IPS-20b (cell line): Measurements from ENCODE around the gene RBM47.
"Not testable (repeated sequence)": the region's sequence is repeated elsewhere in the genome, so short reads cannot be mapped to it uniquely, and the experiment has no call there.

Source experiments
- H3K27ac ChIP-seq: one replicate; pipeline ENCODE4 v1.5.1; 2013; ENCODE audit warnings: low read length
- H3K27me3 ChIP-seq: 2 replicates; pipeline ENCODE4 v1.6.1; 2013; ENCODE audit warnings: mild to moderate bottlenecking, low read length, inconsistent platforms; ENCODE audit not compliant: insufficient read depth
- H3K36me3 ChIP-seq: 2 replicates; pipeline ENCODE4 v1.6.1; 2013; ENCODE audit warnings: low read depth, mild to moderate bottlenecking, inconsistent platforms, low read length, moderate library complexity; ENCODE audit not compliant: insufficient read depth
- H3K4me1 ChIP-seq: 2 replicates; pipeline ENCODE4 v1.6.1; 2013; ENCODE audit warnings: mild to moderate bottlenecking, control low read depth, inconsistent platforms, low read length, moderate library complexity; ENCODE audit not compliant: insufficient read depth
- H3K4me3 ChIP-seq: 2 replicates; pipeline ENCODE4 v1.5.1; 2013; ENCODE audit warnings: mild to moderate bottlenecking, low read length, inconsistent platforms
- H3K9ac ChIP-seq: 2 replicates; pipeline ENCODE4 v1.6.1; 2013; ENCODE audit warnings: low read depth, mild to moderate bottlenecking, inconsistent platforms, low read length, moderate library complexity
- H3K9me3 ChIP-seq: 2 replicates; pipeline ENCODE4 v1.6.1; 2013; ENCODE audit warnings: mild to moderate bottlenecking, low read depth, low read length, inconsistent platforms; ENCODE audit not compliant: insufficient read depth

RBM47 gene

DNA sequence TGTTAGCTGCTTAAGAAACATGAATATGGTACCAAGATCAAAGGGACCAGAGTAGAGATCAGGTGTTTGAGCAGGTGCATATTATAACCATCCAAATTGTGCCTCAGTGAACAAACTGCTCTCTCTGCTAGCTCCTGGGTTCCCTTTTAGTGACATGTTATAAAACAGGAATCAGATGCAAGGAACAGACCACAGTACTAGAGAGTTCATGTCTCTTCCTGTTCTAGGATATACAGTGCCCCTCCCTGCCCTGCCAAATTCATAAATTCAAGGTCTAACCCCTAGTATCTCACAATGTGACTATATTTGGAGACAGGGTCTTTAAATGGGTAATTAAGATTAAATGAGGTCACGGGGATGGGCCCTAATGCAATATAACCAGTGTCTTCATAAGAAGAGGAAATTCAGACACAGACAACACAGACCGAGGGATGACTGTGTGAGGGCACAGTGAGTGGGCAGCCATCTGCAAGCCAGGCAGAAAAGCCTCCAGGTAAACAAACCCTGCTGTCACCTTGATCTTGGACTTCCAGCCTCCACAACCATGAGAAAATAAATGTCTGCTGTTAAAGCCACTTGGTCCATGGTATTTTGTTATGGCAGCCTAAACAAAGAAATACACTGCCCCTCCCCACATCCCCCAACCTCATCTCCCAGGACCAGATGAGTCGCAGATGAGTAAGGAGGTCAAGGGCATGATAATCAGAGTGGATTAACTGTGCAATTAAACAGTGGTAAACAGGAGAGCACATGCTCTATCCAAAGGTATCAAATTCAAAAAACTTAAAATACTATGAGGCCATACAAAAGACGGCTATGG is 82.5 kb downstream of the RBM47 start:
- Histone ChIP-seq H3K36me3 (peaks cover 34% of the 10 kb centered on the region), H3K4me3 (no peak overlapping the region), H3K27ac (no peak overlapping the region)

DNA sequence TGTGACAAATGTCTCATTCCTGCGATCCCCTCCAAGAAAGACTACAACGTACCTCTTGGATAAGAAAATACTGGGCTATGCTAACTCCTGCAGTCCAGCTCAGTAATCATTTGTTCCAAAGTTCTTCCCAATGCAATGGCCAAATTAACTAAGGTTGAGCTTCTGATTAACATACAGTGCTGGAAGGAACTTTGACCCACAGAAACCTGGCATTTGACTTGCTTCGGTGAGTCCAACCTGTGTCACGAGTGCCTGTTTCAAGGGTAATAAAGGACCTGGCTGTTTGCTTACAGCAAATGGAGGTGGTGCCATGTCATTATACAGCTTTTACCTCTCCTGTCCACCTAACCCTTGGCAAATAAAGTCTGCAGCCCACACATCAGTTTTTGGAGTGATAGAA is 83.2 kb downstream of the RBM47 start:
- no peak overlapping the region for H3K9ac ChIP-seq
- H3K4me1 ChIP-seq = no peaks in the 10 kb centered on the region; the same call in 1 of the 2 replicates
- no peak overlapping the region for H3K27ac ChIP-seq
- no peaks in the 10 kb centered on the region for H3K9me3 ChIP-seq
- H3K4me3 ChIP-seq = no peak overlapping the region
- no peaks in the 10 kb centered on the region for H3K27me3 ChIP-seq
- peaks cover 41% of the 10 kb centered on the region for H3K36me3 ChIP-seq

More for the DNA sequence above, 82.5 kb downstream of the RBM47 start:
- Histone ChIP-seq H3K9ac (no peak overlapping the region), H3K4me1 (no peaks in the 10 kb centered on the region; the same call in 1 of the 2 replicates), H3K9me3 (no peaks in the 10 kb centered on the region), H3K27me3 (no peaks in the 10 kb centered on the region)

DNA sequence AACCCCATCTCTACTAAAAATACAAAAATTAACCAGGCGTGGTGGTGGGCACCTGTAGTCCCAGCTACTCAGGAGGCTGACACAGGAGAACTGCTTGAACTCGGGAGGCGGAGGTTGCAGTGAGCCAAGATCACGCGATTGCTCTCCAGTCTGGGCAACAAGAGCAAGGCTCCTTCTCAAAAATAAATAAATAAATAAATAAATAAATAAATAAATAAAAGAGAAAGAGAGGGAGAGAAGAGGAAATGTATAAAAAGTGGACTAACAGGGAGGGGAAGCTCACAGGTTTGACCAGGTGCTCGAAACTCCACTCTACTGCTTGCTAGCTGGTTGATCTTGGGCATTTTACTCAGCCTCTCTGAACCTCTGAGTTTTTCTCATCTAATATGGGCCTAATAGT is 84.2 kb downstream of the RBM47 start:
- H3K36me3 ChIP-seq = peaks cover 47% of the 10 kb centered on the region
- H3K9ac ChIP-seq, H3K9me3 ChIP-seq, H3K27me3 ChIP-seq, H3K4me3 ChIP-seq, H3K4me1 ChIP-seq, H3K27ac ChIP-seq: not testable (repeated sequence)

DNA sequence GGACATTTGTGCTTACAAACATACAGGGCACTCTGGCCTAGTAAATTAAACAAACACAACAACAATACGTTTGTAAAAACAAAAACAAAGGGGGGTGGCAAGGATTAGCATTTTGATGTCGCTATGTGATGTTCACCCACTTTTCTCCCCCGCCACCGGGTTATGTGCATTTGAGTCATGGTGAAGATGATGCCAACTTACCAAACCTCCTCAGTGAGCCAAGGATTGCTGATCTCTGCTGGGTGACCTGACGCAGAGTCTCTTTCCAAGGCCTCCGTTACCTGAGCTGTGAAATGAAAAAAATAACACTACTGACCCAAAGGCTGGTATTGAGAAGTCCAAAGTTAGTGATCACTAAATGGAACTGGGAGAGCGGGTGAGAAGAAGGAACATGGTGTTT is 85.4 kb downstream of the RBM47 start:
- H3K4me1 ChIP-seq = no peaks in the 10 kb centered on the region; the same call in 1 of the 2 replicates
- no peak overlapping the region for H3K9ac ChIP-seq
- H3K9me3 ChIP-seq = no peaks in the 10 kb centered on the region
- no peak overlapping the region for H3K27ac ChIP-seq
- peaks cover 49% of the 10 kb centered on the region for H3K36me3 ChIP-seq
- H3K27me3 ChIP-seq = no peaks in the 10 kb centered on the region
- no peak overlapping the region for H3K4me3 ChIP-seq

DNA sequence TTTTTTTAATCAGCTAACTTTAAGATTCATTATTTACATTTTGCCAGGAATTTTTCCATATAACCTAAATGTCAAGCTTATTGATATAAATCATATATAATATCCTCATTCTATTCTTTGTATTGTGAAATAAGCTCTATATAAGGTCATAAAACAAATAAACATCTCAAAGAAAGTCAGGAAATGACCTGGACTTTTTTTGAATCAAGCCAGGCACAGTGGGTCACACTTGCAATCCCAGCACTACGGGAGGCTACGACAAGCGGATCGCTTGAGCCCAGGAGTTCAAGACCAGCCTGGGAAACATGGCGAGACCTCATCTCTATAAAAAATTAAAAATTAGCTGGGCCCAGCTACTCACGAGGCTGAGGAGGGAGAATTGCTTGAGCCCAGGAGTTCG is 88.9 kb downstream of the RBM47 start:
- no peaks in the 10 kb centered on the region for H3K27me3 ChIP-seq
- no peak overlapping the region for H3K4me3 ChIP-seq
- H3K9ac ChIP-seq = no peak overlapping the region
- H3K27ac ChIP-seq = no peak overlapping the region
- H3K9me3 ChIP-seq = no peaks in the 10 kb centered on the region
- no peaks in the 10 kb centered on the region; the same call in 1 of the 2 replicates for H3K4me1 ChIP-seq
- peaks cover 62% of the 10 kb centered on the region for H3K36me3 ChIP-seq

DNA sequence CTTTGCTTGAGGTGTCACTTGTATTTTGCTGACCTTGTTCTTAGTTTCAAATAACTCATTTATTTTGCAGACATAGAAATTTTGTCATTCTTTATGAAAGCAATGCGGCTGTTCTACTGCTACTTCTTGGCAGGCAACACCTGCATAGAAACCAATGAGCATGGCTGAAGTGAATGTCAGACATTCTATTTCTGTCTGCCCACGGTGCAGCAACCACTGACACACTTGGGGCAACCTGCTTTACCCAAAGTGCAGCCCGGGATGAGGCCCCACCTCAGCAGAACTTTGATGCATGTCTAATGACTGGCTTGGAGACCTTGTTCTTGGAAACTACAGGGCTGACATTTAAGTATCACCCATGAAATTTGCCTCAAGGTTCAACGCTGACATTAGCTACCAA is 93.6 kb downstream of the RBM47 start:
- peaks cover 27% of the 10 kb centered on the region; the same call in 1 of the 2 replicates for H3K36me3 ChIP-seq
- no peaks in the 10 kb centered on the region for H3K27me3 ChIP-seq
- no peak overlapping the region for H3K9ac ChIP-seq
- no peak overlapping the region for H3K27ac ChIP-seq
- H3K4me1 ChIP-seq = no peaks in the 10 kb centered on the region
- no peak overlapping the region for H3K4me3 ChIP-seq
- no peaks in the 10 kb centered on the region for H3K9me3 ChIP-seq

DNA sequence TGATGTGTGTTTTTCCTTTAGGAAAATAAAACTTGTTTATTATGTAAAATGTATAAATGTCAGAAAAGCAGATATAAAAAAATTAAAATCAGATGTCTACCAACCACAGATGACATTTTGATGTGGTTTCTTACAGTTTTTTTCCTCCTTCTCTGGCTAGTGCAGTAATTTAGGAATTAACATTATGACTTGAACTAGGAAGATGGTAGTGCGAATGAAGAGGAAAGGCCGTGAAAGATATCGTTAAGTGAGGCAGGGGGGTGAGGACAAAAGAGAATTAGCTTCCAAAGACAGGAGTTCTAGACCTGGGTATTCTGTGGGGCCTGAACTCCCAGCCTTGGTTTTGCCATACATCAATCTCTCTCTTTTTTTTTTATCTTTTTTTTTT is 98.0 kb downstream of the RBM47 start:
- Histone ChIP-seq H3K9ac (no peak overlapping the region), H3K4me3 (no peak overlapping the region), H3K27ac (no peak overlapping the region)

DNA sequence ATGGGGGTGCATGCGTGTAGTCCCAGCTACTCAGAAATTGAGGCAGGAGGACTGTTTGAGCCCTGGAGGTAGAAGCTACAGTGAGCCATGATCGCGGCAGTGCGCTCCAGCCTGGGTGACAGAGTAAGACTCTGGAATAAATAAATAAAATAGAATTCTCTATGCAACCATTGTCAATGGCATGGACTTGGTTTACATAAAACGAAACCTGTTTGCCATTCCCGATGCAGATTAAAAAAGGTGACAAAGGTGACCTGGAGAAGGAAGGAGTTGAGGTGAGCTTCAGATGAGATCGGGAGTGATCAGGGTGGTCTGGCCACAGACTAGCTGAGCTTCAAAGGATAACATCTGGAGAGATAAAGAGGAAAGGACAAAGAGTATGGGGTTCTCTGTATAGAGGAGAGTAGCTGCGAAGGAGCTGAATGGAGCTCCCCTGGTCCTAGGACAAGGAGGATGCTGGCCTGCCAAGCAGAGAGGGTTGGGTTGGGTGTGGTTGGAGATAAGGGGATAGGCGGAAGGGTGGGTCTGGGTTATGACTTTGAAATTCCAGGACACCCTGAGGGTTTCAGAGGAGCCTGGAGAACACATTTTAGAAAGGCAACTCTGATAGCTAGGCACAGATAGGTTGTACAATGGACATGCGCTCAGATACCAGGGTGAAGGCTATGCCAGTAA is 98.6 kb downstream of the RBM47 start:
- H3K4me1 ChIP-seq = 0 out of 2 replicates have a peak, but pooled peaks cover 1% of the 10 kb centered on the region
- no peaks in the 10 kb centered on the region for H3K27me3 ChIP-seq
- H3K36me3 ChIP-seq = peaks cover 3% of the 10 kb centered on the region; the same call in 1 of the 2 replicates
- H3K4me3 ChIP-seq = no peak overlapping the region
- H3K9me3 ChIP-seq = no peaks in the 10 kb centered on the region
- H3K27ac ChIP-seq = no peak overlapping the region
- H3K9ac ChIP-seq = no peak overlapping the region

More for the DNA sequence above, 98.0 kb downstream of the RBM47 start:
- peaks cover 9% of the 10 kb centered on the region; the same call in 1 of the 2 replicates for H3K36me3 ChIP-seq
- no peaks in the 10 kb centered on the region for H3K9me3 ChIP-seq
- H3K27me3 ChIP-seq = no peaks in the 10 kb centered on the region
- H3K4me1 ChIP-seq = no peaks in the 10 kb centered on the region

DNA sequence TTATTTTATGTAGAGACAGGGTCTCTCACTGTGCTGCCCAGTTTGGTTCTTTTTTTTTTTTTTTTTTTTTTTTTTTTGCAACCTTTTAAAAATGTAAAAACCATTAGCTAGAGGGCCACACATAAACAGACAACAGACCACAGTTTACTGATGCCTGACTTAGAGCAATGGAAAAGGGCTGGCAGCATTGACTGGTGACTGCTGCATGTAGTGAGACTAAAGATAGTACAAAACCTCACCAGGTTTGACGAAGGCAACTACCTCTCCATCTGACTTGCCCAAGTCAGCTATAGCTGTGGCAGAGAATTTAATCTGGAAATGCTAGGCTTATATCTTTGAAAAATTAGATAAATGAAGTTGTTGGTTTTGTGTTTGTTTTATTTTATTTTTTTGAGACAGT is 102.9 kb downstream of the RBM47 start:
- Histone ChIP-seq H3K27ac (no peak overlapping the region), H3K9me3 (no peaks in the 10 kb centered on the region), H3K9ac (no peak overlapping the region)

DNA sequence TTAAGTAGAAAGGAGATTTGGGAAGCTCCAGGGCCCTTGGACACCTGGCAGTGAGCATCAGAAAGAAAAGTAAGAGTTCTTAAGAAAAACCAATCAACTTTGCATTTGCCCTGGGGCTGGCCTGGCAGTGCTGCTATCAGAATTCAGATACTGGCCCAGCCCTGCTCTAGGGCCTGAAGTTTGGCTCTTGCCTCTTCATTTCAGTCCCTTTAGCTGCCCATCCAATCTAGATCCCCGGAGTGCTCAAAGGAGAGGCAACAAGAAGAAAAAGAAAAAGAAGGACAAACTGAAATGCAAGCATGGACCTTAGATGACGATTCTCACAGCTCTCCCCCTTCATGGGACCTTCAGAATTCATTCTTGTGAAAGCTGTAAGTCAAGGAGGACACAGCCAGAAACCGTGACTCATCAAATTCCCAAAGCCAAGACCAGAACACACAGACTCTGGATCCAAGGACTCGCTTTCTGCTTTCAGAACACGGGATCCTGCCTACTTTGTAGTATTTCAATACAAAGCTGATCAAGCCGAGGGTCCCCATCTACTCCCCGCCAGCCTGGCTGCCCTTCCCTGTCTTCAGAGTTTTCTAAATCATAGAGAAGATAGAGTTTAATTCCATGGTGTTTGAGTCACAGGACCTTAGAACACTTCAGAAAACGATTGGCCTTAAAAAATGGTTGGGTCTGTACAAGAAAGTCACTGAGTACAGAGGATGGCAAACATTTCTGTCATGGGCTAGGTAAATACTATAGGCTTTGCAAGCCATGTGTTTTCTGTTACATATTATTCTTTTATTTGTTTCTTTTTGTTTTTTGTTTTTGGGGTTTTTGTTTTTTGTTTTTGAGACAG is 103.7 kb downstream of the RBM47 start:
- peaks cover 3% of the 10 kb centered on the region; the same call in 1 of the 2 replicates for H3K36me3 ChIP-seq
- H3K9me3 ChIP-seq = no peaks in the 10 kb centered on the region
- H3K9ac ChIP-seq = peak overlapping the region; percentile 19; the same call in 1 of the 2 replicates
- H3K4me1 ChIP-seq = 0 out of 2 replicates have a peak, but pooled peaks cover 10% of the 10 kb centered on the region
- peak overlapping the region; percentile 9 for H3K27ac ChIP-seq
- H3K4me3 ChIP-seq = no peak overlapping the region
- H3K27me3 ChIP-seq = no peaks in the 10 kb centered on the region

More for the DNA sequence above, 102.9 kb downstream of the RBM47 start:
- no peak overlapping the region for H3K4me3 ChIP-seq
- H3K4me1 ChIP-seq = 0 out of 2 replicates have a peak, but pooled peaks cover 10% of the 10 kb centered on the region
- peaks cover 3% of the 10 kb centered on the region; the same call in 1 of the 2 replicates for H3K36me3 ChIP-seq
- no peaks in the 10 kb centered on the region for H3K27me3 ChIP-seq

DNA sequence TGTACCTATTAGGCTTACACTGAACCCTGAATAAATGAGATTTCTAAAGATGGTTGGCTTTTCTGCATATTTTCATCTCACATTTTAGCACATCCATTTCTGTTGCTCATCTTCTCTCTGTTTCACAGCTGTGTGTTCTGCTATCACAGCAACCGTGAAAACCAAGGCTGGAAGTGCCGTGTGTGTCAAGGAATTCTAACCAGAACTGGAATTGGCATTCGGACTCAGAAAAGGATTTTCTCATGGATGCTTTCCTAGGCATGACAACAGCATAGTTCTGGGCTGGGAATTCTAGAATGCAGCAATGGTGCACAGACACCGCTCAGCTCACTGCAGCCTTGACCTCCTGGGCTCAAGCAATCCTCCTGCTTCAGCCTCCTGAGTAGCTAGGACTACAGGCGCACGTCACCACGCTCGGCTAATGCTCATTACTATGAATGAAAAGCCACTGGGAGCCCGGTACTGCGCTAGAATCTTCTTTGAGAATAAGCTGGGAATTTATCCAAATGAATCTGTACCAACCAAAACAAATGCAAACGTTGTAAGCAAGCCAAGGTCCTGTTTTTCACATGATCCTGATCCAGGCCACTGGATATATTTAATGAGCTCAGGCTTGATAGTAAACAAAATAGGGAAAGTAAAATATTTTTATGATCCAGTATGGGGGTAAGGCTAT is 105.2 kb downstream of the RBM47 start:
- no peak overlapping the region for H3K4me3 ChIP-seq
- no peak overlapping the region for H3K9ac ChIP-seq
- H3K9me3 ChIP-seq = no peaks in the 10 kb centered on the region
- no peaks in the 10 kb centered on the region for H3K27me3 ChIP-seq
- 0 out of 2 replicates have a peak, but pooled peaks cover 10% of the 10 kb centered on the region for H3K4me1 ChIP-seq
- H3K36me3 ChIP-seq = peaks cover 3% of the 10 kb centered on the region; the same call in 1 of the 2 replicates
- H3K27ac ChIP-seq = no peak overlapping the region
